Fibroblast of the aortic adventitia (primary cell): ENCODE measurements around the gene ZCWPW1. TPM values are rescaled to one million over a fixed set of nuclear protein-coding genes. Genes with fewer than 3 reads are reported as not detected.

Experiments used
- DNase-seq: peaks from one replicate; pipeline ENCODE4 v3.0.0-alpha.2; 2010; ENCODE audit warnings: low read depth
- H3K4me3 ChIP-seq: 2 replicates; pipeline ENCODE4 v1.5.1; 2011; ENCODE audit warnings: low read depth, mild to moderate bottlenecking, control low read depth, low read length, moderate library complexity
- total RNA-seq: library from RNA; depleted of rRNA; stranded (reverse); fragments of >200 nt; gene quantifications from 2 replicates; pipeline ENCODE4 v1.2.3, GENCODE V29; 2012; ENCODE audit warnings: low replicate concordance
- TF ChIP-seq, protein P1 (sequence below): IDR thresholded peaks from 2 replicates; pipeline ENCODE4 v1.5.1; 2011; ENCODE audit warnings: mild to moderate bottlenecking, low read length, control low read depth, inconsistent platforms; ENCODE audit not compliant: insufficient read depth

ZCWPW1 gene
- total RNA-seq, 1 donor: 2.4 TPM

DNA sequence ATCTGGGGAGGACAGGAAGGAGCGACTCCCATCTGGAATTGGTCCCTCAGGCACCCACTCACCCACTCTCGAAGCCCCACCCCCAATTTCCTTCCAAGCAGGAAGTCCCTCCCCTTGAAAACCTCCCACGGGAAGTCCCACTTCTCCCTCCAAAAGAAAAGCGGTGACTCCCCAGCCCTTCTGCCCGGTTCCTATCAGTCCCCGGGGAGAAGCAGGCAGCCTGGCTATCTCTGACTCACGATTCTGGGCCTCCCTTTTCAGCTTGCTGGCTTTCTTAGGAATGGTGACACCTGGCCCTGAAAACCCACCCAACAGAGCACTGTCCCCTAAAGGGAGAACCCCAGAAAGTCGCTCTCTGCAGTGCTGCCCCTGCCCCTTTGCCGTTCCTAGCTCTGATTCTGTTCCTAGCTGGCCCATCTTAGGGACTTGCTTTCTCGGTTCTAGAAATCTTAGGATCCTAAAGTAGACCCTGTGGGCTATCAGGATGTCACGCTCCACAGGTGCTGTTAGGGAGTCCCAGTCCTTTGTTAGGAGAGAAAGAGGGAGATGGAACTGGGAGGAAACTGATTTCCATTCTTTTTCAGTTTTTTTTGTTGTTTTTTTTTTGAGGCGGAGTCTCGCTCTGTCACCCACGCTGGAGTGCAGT, 44.5 kb upstream of the ZCWPW1 start:
- peak; percentile 79 for DNase-seq
- peak overlapping the region; percentile 37 for H3K4me3 ChIP-seq
- TF ChIP-seq, protein P1, sequence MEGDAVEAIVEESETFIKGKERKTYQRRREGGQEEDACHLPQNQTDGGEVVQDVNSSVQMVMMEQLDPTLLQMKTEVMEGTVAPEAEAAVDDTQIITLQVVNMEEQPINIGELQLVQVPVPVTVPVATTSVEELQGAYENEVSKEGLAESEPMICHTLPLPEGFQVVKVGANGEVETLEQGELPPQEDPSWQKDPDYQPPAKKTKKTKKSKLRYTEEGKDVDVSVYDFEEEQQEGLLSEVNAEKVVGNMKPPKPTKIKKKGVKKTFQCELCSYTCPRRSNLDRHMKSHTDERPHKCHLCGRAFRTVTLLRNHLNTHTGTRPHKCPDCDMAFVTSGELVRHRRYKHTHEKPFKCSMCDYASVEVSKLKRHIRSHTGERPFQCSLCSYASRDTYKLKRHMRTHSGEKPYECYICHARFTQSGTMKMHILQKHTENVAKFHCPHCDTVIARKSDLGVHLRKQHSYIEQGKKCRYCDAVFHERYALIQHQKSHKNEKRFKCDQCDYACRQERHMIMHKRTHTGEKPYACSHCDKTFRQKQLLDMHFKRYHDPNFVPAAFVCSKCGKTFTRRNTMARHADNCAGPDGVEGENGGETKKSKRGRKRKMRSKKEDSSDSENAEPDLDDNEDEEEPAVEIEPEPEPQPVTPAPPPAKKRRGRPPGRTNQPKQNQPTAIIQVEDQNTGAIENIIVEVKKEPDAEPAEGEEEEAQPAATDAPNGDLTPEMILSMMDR: no peak

DNA sequence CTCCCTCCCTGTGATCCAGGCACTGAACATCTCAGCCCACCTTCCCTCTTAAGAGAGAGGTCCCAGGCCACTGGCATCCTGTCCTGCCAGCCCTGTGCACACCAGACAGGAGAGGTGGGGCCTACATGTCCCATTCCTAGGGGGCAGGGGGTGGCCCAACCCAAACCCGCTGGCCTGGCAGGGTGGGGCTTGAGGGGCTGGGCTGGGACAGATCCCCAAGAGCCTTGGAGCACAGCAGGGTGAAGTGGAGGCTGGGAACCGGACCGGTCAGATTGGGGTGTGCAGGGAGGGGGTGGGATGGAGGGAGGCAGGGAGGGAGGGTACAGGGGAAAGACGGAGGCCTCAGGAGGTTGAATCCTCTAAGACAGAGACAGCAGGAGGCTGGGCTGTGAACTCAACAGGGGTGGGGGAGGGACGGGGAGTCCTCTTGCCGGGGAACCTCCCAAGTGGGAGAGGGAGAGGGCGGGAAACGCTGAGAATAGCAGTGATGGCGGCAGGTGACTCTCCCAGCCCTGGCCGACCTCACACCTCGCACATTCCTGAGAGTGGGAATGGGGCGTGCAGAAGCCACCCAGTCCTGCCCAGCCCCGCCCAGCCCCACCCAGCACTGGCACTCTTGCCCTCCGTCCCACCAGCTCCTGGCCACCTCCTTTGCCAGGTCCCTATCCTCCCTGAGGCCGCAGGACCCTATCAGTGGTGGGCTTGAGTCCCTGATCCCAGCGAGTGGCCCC, 43.8 kb upstream of the ZCWPW1 start:
- peak overlapping the region; percentile 37 for H3K4me3 ChIP-seq
- DNase-seq: no peak
- TF ChIP-seq, protein P1: no peak

DNA sequence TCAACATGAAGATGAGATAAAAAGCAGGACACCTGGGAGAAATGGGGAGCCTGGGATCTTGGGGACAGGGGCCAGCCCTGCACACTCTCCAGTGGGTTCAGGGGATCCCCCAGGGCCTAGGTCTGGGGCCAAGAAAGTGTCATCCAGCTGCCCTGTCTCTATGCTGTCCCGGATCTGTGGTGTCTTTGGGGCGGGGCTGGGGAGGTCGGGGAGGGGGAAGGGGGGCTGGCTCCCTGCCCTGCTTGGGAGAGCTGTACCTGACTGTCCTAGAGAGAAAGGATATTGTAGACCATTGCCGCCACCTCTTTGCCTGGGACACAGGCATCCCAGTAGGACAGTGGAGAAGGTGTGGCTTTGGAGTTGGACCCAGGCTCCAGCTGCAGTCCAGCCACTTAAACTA, 42.5 kb upstream of the ZCWPW1 start:
- no peak overlapping the region for H3K4me3 ChIP-seq
- DNase-seq: no peak
- TF ChIP-seq, protein P1: no peak

DNA sequence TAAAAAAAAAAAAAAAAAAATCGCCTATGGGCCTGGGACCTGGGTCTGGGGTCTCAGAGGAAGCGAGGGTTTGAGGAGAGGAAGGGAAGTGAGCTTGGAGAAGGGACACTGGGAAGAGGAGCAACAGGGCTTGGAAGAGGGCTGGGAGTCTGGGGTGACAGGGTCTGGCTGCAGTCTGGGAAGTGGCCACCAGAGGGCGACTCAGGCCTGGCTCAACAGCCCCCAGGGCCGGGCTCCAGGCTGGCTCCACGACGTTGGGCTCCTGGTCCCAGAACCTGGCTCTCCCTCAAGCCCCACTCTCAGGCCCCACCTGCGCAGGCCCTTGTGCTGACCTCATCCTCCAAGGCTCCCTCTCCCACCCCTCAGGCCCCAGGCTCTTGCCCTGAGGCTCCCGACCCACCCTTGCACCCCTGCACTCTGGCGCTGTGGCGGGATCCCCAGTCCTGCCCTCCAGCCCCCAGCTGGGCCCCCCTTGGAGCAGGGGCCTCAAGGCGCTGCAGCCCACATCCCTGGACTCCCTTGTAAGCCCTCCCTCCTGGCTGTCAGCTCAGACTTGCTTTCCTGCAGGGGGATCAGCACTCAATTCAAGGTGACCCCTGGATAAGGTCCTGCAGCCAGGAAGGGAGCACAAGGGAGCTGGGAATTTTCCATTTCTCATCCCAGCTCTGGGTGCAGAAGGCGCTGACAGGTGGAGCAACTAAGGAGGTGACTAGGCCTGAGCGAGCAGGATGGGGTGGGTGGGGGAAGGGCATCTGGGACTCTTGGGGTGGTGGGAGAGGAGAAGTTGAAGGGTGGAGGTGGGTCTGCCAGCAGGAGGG, 40.9 kb upstream of the ZCWPW1 start:
- no peak overlapping the region for H3K4me3 ChIP-seq
- peak; percentile 71 for DNase-seq
- TF ChIP-seq, protein P1: peak; percentile 96

DNA sequence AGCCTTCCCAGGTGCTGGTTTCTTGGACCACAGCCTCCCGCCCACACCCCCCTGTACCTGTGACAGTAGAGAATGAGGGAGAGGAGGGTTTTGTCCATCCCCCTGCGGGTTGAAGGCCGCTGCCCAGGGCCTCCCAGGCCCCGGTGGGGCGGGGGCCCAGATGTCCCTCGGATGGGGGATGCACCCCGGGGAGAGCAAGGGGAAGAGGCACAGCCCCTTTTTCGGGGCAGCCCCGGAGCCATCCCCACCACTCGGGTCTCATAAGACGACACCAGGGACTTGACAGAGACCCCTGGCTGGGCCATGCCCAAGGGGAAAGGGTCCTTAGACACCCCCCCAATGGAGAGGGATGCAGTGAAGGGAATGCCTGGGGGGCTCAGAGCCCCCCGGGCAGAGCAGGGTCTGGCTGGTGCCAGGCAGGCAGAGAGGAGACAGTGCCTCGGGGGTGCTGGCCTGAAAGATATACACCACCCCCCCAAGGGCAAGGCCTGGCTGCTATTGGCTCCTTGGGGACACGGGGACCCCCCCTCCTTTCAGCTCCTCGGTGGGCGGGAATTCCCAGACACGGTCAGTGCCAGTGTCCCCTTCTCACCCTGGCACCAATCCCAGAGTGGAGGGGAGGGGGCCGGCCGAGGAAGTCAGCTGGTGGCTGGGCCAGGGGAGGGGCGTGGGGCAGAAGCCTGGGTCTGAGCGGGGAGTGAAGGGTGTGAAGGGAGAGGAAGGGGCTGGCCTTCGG, 39.3 kb upstream of the ZCWPW1 start:
- no peak for DNase-seq
- TF ChIP-seq, protein P1: no peak
- no peak overlapping the region for H3K4me3 ChIP-seq

DNA sequence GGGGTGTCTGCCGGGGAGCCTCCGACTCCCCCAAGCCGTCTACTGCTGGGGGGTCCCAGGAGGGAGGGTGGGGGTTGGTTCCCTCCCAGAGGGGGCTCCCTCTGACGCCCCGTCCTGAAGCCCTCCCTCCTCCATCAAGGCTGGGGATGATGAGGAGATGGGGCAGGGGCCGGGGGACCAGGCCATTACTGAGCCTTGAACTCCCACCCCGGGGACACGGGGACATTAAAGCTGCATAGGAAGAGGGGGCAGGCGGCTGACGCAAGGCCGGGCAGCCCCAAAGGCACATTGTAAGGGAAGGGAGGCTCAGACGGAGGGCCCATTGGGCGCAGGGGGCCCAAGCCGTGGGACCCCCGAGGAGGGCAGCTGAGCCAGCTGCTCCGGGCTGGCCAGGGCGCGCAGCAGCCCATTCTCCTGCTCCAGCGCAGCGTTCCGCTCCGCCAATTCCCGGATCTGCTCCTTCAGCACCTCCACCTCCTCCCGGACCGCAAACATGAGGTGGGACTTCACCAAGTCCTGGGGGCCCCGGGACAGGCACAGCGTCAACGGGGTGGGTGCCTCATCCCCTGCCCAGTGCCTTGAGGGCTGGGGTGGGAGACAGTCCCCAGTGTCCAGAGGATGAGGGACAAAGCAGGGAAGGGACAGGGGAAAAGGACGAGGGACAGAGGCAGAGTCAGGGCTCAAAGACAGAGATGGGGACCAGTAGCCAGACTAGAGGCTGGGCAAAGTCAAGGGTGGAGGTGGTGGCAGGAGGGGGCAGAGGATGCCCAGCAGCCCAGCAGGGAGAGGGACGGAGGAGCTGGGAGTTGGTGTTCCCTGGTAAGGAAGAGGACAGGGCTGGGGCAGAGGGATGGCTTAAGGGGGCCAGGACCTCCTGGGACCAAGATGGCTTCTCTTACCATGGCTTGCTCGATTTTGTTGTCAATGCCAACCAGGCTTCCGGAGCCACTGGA, 38.4 kb upstream of the ZCWPW1 start:
- TF ChIP-seq, protein P1: no peak

More for the DNA sequence above, 38.4 kb upstream of the ZCWPW1 start:
- DNase-seq: no peak
- no peak overlapping the region for H3K4me3 ChIP-seq
